A549 (cell line): ENCODE data around the gene PGM1. TPM values are rescaled to one million over a fixed set of nuclear protein-coding genes. Genes with fewer than 3 reads are reported as not detected.

Experiments used
- ATAC-seq, 2 experiments: fragments of 200-7000 bp in 1 of 2; fragments of >200 bp in 1 of 2; cut with Nextera tagmentation in 1 of 2; cut with Tn5 transposase in 1 of 2; 3 replicates each; pipeline versions ENCODE4 v1.8.0 to v1.9.1; 2018 to 2020; ENCODE audit warnings: mild to moderate bottlenecking in 1 of 2, moderate library complexity in 1 of 2
- CTCF ChIA-PET: fragments of 300-600 bp; sonication (Branson Sonifier 250); formaldehyde crosslinking; extraction: SDS; loops from one replicate; lab custom pipeline; 2021; ENCODE audit warnings: antibody characterized with exemption, inconsistent platforms; lab: Yijun Ruan, JAX
- POLR2A ChIA-PET: fragments of 350-600 bp; formaldehyde crosslinking; extraction: SDS; loops from one replicate; lab custom pipeline; 2021; ENCODE audit warnings: antibody characterized with exemption, inconsistent platforms; lab: Yijun Ruan, JAX
- DNase-seq, 2 experiments: peaks; one replicate each; pipeline versions ENCODE4 v3.0.0 to v3.0.0-alpha.2; 2011 to 2016; ENCODE audit warnings: low read depth in 1 of 2, low spot score in 1 of 2
- FAIRE-seq: peaks from 2 replicates; lab custom pipeline; 2011; peaks lifted over from hg19 to GRCh38; lab: Jason Lieb, UNC
- H3K27ac ChIP-seq, 2 experiments: fragments of >200 bp; sonication (Bioruptor Twin); formaldehyde crosslinking; 3 replicates each; pipeline ENCODE4 v1.5.1; 2016 to 2017
- H3K4me1 ChIP-seq: fragments of >200 bp; sonication (Bioruptor Twin); formaldehyde crosslinking; 3 replicates; pipeline ENCODE4 v1.6.1; 2016
- H3K4me2 ChIP-seq: fragments of >200 bp; sonication (Bioruptor Twin); formaldehyde crosslinking; 3 replicates; pipeline ENCODE4 v1.6.1; 2016
- H3K4me3 ChIP-seq: fragments of >200 bp; sonication (Bioruptor Twin); formaldehyde crosslinking; 3 replicates; pipeline ENCODE4 v1.5.1; 2016
- H3K9me3 ChIP-seq: fragments of >200 bp; sonication (Bioruptor Twin); formaldehyde crosslinking; 3 replicates; pipeline ENCODE4 v1.6.1; 2016
- BHLHE40 ChIP-seq: IDR thresholded peaks from 2 replicates; pipeline ENCODE4 v1.6.1; 2012; ENCODE audit warnings: low read depth, low read length, inconsistent platforms
- CBX8 ChIP-seq: fragments of 200-600 bp; sonication (generic); IDR thresholded peaks from 2 replicates; pipeline ENCODE4 v1.6.1; 2016
- CEBPB ChIP-seq, 2 experiments: fragments of >200 bp in 1 of 2; sonication (Bioruptor Twin) in 1 of 2; formaldehyde crosslinking in 1 of 2; IDR thresholded peaks; 2 replicates each; pipeline ENCODE4 v1.6.1; 2012 to 2016
- CHD2 ChIP-seq: fragments of 150-350 bp; IDR thresholded peaks from 2 replicates; pipeline ENCODE4 v1.6.1; 2014; ENCODE audit warnings: low read length; ENCODE audit not compliant: partially characterized antibody
- CHD4 ChIP-seq: fragments of 200-600 bp; sonication (generic); IDR thresholded peaks from 2 replicates; pipeline ENCODE4 v1.6.1; 2016; ENCODE audit warnings: antibody characterized with exemption, mild to moderate bottlenecking, borderline replicate concordance
- FOSB ChIP-seq: fragments of 250-450 bp; sonication (Bioruptor Pico); IDR thresholded peaks from 2 replicates; pipeline ENCODE4 v1.5.0; 2020; ENCODE audit warnings: mild to moderate bottlenecking, moderate library complexity
- FOSL2 ChIP-seq, 2 experiments: fragments of 450-650 bp in 1 of 2; fragments of >200 bp in 1 of 2; sonication (Bioruptor Twin) in 1 of 2; formaldehyde crosslinking; IDR thresholded peaks; 2 replicates each; pipeline versions ENCODE4 v1.5.0 to v1.6.1; 2016 to 2020; ENCODE audit warnings: mild to moderate bottlenecking in 1 of 2, moderate library complexity in 1 of 2
- FOXS1 ChIP-seq: fragments of 250-450 bp; sonication (Bioruptor Pico); IDR thresholded peaks from 2 replicates; pipeline ENCODE4 v1.5.0; 2020; ENCODE audit warnings: mild to moderate bottlenecking, moderate library complexity
- GATA3 ChIP-seq: IDR thresholded peaks from 2 replicates; pipeline ENCODE4 v1.6.1; 2012; ENCODE audit warnings: borderline replicate concordance
- HEYL ChIP-seq: fragments of 250-450 bp; sonication (Bioruptor Pico); IDR thresholded peaks from 2 replicates; pipeline ENCODE4 v1.8.0; 2021; ENCODE audit warnings: mild to moderate bottlenecking, moderate library complexity
- HOXB13 ChIP-seq: fragments of 250-450 bp; sonication (Bioruptor Pico); IDR thresholded peaks from 2 replicates; pipeline ENCODE4 v1.5.0; 2020; ENCODE audit warnings: low read depth, mild to moderate bottlenecking, moderate library complexity
- JUNB ChIP-seq: fragments of >200 bp; sonication (Bioruptor Twin); formaldehyde crosslinking; IDR thresholded peaks from 2 replicates; pipeline ENCODE4 v1.6.1; 2016
- KDM1A ChIP-seq: fragments of 200-600 bp; sonication (generic); IDR thresholded peaks from 2 replicates; pipeline ENCODE4 v1.6.1; 2016; ENCODE audit warnings: low read depth, mild to moderate bottlenecking
- MAFK ChIP-seq: fragments of 450-650 bp; IDR thresholded peaks from 2 replicates; pipeline ENCODE4 v1.6.1; 2014; ENCODE audit not compliant: partially characterized antibody
- NR3C1 ChIP-seq: fragments of >200 bp; sonication (Bioruptor Twin); formaldehyde crosslinking; IDR thresholded peaks from 3 replicates; pipeline ENCODE4 v1.6.1; 2017
- POLR2AphosphoS2 ChIP-seq: conservative IDR thresholded peaks from 2 replicates; pipeline ENCODE4 v1.6.1; 2012; ENCODE audit warnings: low read length, improper control_type of control experiment, inconsistent platforms
- RAD21 ChIP-seq, 2 experiments: fragments of >200 bp in 1 of 2; sonication (Bioruptor Twin) in 1 of 2; formaldehyde crosslinking in 1 of 2; IDR thresholded peaks in 1 of 2; conservative IDR thresholded peaks in 1 of 2; 2 replicates in 1 of 2; 3 replicates in 1 of 2; pipeline ENCODE4 v1.6.1; 2012 to 2018; ENCODE audit warnings: inconsistent platforms in 1 of 2
- SMC3 ChIP-seq: fragments of >200 bp; sonication (Bioruptor Twin); formaldehyde crosslinking; IDR thresholded peaks from 3 replicates; pipeline ENCODE4 v1.6.1; 2018; ENCODE audit warnings: inconsistent platforms
- SREBF2 ChIP-seq: fragments of 450-650 bp; IDR thresholded peaks from 2 replicates; pipeline ENCODE4 v1.6.1; 2014; ENCODE audit warnings: mild to moderate bottlenecking, moderate library complexity
- TP53 ChIP-seq: fragments of 250-450 bp; sonication (Bioruptor Pico); IDR thresholded peaks from 2 replicates; pipeline ENCODE4 v1.5.0; 2021; ENCODE audit warnings: mild to moderate bottlenecking, moderate library complexity
- ZNF302 ChIP-seq: fragments of 250-450 bp; sonication (Bioruptor Pico); IDR thresholded peaks from 2 replicates; pipeline ENCODE4 v1.9.0; 2021; ENCODE audit warnings: inconsistent platforms, mild to moderate bottlenecking, moderate library complexity
- WGBS: methylation state at CpG from one replicate; pipeline ENCODE4 v1.1.6; 2017; ENCODE audit errors: missing lambda C conversion rate; 5-methylcytosine and 5-hydroxymethylcytosine counted together
- polyA plus RNA-seq, 4 experiments: library from polyadenylated mRNA; depleted of rRNA in 3 of 4; stranded (reverse); fragments of >200 nt; fragmentation: RNase III in 1 of 4; extraction: RNeasy Plus Mini Kit Qiagen cat#74134 plus additional on column Dnase treatment in 1 of 4; gene quantifications; 2 replicates in 3 of 4; 3 replicates in 1 of 4; pipeline ENCODE4 v1.2.3, GENCODE V29; 2011 to 2017
- TF ChIP-seq, protein P1 (sequence below): IDR thresholded peaks from 2 replicates; pipeline ENCODE4 v1.6.1; 2012
- TF ChIP-seq, protein P2 (sequence below): fragments of 450-650 bp; IDR thresholded peaks from 2 replicates; pipeline ENCODE4 v1.6.1; 2014; ENCODE audit warnings: antibody characterized with exemption
- TF ChIP-seq, protein P3 (sequence below): IDR thresholded peaks from 2 replicates; pipeline ENCODE4 v1.6.1; 2012; ENCODE audit warnings: low read depth, borderline replicate concordance
- TF ChIP-seq, protein P4 (sequence below): IDR thresholded peaks from 2 replicates; pipeline ENCODE4 v1.6.1; 2012

PGM1 gene
- polyA plus RNA-seq, 2 of the 4 experiments (the other 2 are of a cell fraction) = 25.5 to 50.2 TPM

DNA sequence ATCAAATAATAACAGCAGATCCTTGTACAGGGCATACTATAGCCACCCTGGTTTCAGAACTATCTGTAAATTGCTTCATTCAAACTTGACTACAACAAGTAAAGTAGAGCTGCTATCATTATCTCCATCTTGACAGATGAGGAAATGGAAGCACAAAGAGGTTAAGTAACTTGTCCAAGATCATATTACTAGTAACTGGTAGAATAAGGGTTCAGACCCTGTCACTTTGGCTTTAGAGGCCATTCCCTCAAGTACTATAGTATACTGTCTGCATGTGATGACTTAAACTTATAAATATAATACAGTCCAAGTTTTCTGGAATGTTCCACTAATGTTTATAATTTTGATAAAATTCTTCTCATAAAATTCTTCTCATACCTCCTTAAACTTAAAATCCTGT, 24.8 kb downstream of the PGM1 start:
- Histone ChIP-seq H3K9me3 (no peaks in the 10 kb centered on the region), H3K4me2 (no peak overlapping the region), H3K4me3 (no peak overlapping the region), H3K27ac (no peak overlapping the region), H3K4me1 (peaks cover 6% of the 10 kb centered on the region; the same call in 2 of the 3 replicates)
- TF ChIP-seq MAFK (no peak), ZNF302 (CRISPR knock-in tag) (no peak), NR3C1 (no peak), HOXB13 (CRISPR knock-in tag) (no peak), CEBPB (IDR thresholded peaks at IDR 0.05) (no peak), JUNB (no peak), BHLHE40 (no peak), GATA3 (no peak), TP53 (CRISPR knock-in tag) (no peak), HEYL (CRISPR knock-in tag) (no peak), SREBF2 (no peak), FOSL2 (IDR thresholded peaks at IDR 0.05) (no peak), FOSL2 (CRISPR knock-in tag; IDR thresholded peaks at IDR 0.05) (no peak), FOXS1 (CRISPR knock-in tag) (no peak), CHD2 (no peak)
- TF ChIP-seq, protein P1, sequence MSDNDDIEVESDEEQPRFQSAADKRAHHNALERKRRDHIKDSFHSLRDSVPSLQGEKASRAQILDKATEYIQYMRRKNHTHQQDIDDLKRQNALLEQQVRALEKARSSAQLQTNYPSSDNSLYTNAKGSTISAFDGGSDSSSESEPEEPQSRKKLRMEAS = no peak
- TF ChIP-seq, protein P2, sequence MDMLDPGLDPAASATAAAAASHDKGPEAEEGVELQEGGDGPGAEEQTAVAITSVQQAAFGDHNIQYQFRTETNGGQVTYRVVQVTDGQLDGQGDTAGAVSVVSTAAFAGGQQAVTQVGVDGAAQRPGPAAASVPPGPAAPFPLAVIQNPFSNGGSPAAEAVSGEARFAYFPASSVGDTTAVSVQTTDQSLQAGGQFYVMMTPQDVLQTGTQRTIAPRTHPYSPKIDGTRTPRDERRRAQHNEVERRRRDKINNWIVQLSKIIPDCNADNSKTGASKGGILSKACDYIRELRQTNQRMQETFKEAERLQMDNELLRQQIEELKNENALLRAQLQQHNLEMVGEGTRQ = no peak
- TF ChIP-seq, protein P3, sequence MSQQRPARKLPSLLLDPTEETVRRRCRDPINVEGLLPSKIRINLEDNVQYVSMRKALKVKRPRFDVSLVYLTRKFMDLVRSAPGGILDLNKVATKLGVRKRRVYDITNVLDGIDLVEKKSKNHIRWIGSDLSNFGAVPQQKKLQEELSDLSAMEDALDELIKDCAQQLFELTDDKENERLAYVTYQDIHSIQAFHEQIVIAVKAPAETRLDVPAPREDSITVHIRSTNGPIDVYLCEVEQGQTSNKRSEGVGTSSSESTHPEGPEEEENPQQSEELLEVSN = no peak
- no peak for FAIRE-seq
- ATAC-seq = no peak
- DNase-seq = no peak
- CTCF ChIA-PET = interaction anchor here (0.6 to 2.9 kb wide), 4 partner anchors 42 to 626 kb away, joined by 3 to 17 read pairs (median 4); no protein-coding TSS in a partner anchor
- POLR2A ChIA-PET = no interaction called here

DNA sequence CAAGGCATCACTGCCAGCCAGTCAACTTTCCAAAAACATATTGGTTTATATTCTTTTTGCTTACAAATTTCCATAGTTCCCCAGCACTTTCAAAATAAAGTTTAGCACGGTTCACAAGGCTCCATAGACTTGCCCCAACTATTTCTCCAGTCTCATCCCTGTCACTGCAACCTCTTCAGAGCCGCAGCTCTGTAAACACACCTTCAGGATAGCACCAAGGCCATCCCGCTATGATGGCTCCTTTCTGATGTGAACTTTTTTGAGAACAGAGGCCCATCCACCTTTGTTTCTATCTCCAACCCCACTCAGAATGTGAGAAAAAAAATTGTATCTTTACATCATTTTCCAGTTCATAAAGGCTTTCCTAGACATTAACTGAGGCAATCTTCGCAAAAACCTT, 26.3 kb downstream of the PGM1 start:
- H3K4me2 ChIP-seq = no peak overlapping the region
- ChIA-PET CTCF (interaction anchor here (1.0 to 4.6 kb wide), 2 partner anchors 625 to 628 kb away, joined by 5 to 14 read pairs; no protein-coding TSS in a partner anchor), POLR2A (no interaction called here)
- peaks cover 6% of the 10 kb centered on the region; the same call in 2 of the 3 replicates for H3K4me1 ChIP-seq
- 92% methylated on average over 4 of the region's 4 CpGs for WGBS
- ATAC-seq (no peak), FAIRE-seq (no peak), DNase-seq (no peak)
- no peak overlapping the region for H3K4me3 ChIP-seq
- TF ChIP-seq CBX8 (no peak), JUNB (no peak), CHD4 (no peak), BHLHE40 (no peak), POLR2AphosphoS2 (no peak), SMC3 (no peak), FOSL2 (IDR thresholded peaks at IDR 0.05) (no peak), FOSL2 (CRISPR knock-in tag; IDR thresholded peaks at IDR 0.05) (no peak)
- TF ChIP-seq, protein P4, sequence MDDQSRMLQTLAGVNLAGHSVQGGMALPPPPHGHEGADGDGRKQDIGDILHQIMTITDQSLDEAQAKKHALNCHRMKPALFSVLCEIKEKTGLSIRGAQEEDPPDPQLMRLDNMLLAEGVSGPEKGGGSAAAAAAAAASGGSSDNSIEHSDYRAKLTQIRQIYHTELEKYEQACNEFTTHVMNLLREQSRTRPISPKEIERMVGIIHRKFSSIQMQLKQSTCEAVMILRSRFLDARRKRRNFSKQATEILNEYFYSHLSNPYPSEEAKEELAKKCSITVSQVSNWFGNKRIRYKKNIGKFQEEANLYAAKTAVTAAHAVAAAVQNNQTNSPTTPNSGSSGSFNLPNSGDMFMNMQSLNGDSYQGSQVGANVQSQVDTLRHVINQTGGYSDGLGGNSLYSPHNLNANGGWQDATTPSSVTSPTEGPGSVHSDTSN = no peak
- H3K27ac ChIP-seq = no peak overlapping the region
- H3K9me3 ChIP-seq = no peaks in the 10 kb centered on the region

DNA sequence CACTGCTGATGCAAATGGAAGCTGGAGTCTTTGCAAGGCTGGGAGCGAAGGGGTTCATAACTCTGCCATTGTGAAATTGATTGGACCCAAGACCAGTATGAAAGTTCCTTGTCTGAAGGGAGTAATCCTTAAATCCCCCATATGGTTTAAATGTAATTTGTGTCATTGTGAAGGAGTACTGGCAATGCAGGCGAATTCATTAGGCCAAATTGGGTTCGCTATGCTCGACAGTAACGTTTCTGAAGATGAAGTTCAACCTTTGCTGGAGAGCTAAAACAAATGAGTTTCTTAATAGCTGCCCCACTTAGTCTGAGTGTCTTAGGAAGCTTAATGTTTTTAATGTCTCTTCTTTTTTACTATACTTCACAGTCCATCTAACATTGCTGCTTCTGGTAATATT, 27.5 kb downstream of the PGM1 start:
- CTCF ChIA-PET = interaction anchor here (1.6 to 4.6 kb wide), 2 partner anchors 624 to 625 kb away, joined by 5 to 14 read pairs; no protein-coding TSS in a partner anchor
- Histone ChIP-seq H3K27ac (no peak overlapping the region), H3K4me1 (peaks cover 16% of the 10 kb centered on the region), H3K4me2 (no peak overlapping the region), H3K4me3 (no peak overlapping the region), H3K9me3 (no peaks in the 10 kb centered on the region)
- no peak for ATAC-seq
- DNase-seq = no peak
- 92% methylated on average over 5 of the region's 5 CpGs for WGBS
- POLR2A ChIA-PET = no interaction called here
- FAIRE-seq = no peak
- TF ChIP-seq GATA3 (no peak), KDM1A (no peak), FOSB (CRISPR knock-in tag) (no peak), RAD21 (conservative IDR thresholded peaks at IDR 0.05 in 1 of 2, IDR thresholded peaks at IDR 0.05 in 1 of 2) (no peak)
- TF ChIP-seq, all 56 proteins: peak for 0
